ENCODE results near the gene METRN. TPM values are rescaled to one million over a fixed set of nuclear protein-coding genes. Genes with fewer than 3 reads are reported as not detected.

METRN gene
- total RNA-seq, 1 donor, result 33.3 TPM

GRCh38 chr16:756428-756827 lies 41.5 kb downstream of the METRN start:
- Histone ChIP-seq H3K27me3 (ENCODE audit: insufficient read depth, low read length) (peaks cover 6% of the 10 kb centered on the region), H4K20me1 (ENCODE audit: insufficient read depth, low read length) (no peaks in the 10 kb centered on the region), H3K36me3 (ENCODE audit: insufficient read depth, low read length) (no peaks in the 10 kb centered on the region), H3K79me2 (ENCODE audit: insufficient read depth, low read length) (no peaks in the 10 kb centered on the region), H3K9me3 (ENCODE audit: low read depth, low read length) (no peaks in the 10 kb centered on the region), H2AFZ (ENCODE audit: low read length) (no peak overlapping the region), H3K4me3 (ENCODE audit: insufficient read depth, low read length) (no peak overlapping the region), H3K4me1 (ENCODE audit: insufficient read depth, low read length) (no peaks in the 10 kb centered on the region), H3K27ac (ENCODE audit: low read depth, low read length) (no peak overlapping the region), H3K4me2 (ENCODE audit: insufficient read depth, low read length) (no peak overlapping the region)
- TF ChIP-seq CTCF (IDR thresholded peaks at IDR 0.05; ENCODE audit: extremely low read depth, low read depth, low read length), result no peak
- DNase-seq (ENCODE audit: insufficient read length, low spot score, missing footprints), result no peak

DNA sequence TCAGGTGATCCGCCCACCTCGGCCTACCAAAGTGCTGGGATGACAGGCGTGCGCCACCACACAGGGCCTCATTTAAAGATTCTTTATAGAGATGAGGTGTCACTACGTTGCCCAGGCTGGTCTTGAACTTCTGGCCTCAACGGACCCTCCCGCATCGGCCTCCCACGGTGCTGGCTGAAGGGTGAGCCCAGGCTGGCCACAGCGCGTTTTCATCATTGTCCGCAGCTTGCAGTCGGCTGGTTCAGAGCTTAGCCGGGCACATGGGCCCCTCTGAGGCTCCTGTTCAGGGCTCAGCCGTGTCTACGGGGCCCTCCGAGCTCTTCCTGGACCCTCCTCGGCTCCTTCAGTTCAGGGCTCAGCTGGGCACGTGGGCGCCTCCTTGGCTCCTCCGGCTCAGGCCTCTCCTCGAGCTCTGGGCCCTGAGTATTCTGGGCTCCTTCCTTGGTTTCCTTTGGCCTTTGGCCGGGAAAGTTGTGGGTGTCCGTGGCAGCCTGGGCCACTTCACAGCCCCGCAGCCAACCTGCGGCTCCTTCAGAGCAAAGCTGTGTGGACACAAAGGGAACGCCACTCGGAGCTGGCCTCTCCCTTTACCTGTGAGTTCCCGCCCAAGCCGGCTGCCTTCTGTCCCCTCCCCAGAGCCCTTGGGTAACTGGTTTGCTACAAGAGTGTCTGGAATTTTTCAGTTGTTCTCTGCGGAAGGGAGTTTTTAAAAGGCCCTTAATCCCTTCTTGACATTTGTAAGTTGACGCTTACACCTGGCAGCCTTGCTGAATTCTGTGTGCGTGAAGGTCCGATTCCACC lies 44.4 kb downstream of the METRN start:
- Histone ChIP-seq H3K27ac (ENCODE audit: low read depth, low read length) (no peak overlapping the region), H3K4me1 (ENCODE audit: insufficient read depth, low read length) (no peaks in the 10 kb centered on the region), H3K36me3 (ENCODE audit: insufficient read depth, low read length) (no peaks in the 10 kb centered on the region), H3K4me3 (ENCODE audit: insufficient read depth, low read length) (no peak overlapping the region), H3K4me2 (ENCODE audit: insufficient read depth, low read length) (no peak overlapping the region), H3K79me2 (ENCODE audit: insufficient read depth, low read length) (no peaks in the 10 kb centered on the region), H3K27me3 (ENCODE audit: insufficient read depth, low read length) (no peaks in the 10 kb centered on the region), H3K9me3 (ENCODE audit: low read depth, low read length) (no peaks in the 10 kb centered on the region), H4K20me1 (ENCODE audit: insufficient read depth, low read length) (no peaks in the 10 kb centered on the region), H2AFZ (ENCODE audit: low read length) (no peak overlapping the region)
- no peak for DNase-seq (ENCODE audit: insufficient read length, low spot score, missing footprints)
- no peak for TF ChIP-seq CTCF (IDR thresholded peaks at IDR 0.05; ENCODE audit: extremely low read depth, low read depth, low read length)

- Histone ChIP-seq H3K4me2 (ENCODE audit: insufficient read depth, low read length) (no peak overlapping the region), H4K20me1 (ENCODE audit: insufficient read depth, low read length) (no peaks in the 10 kb centered on the region), H3K36me3 (ENCODE audit: insufficient read depth, low read length) (no peaks in the 10 kb centered on the region)
Measured at GRCh38 chr16:760065-760464, 45.1 kb downstream of the METRN start.

More at GRCh38 chr16:760065-760464, 45.1 kb downstream of the METRN start:
- Histone ChIP-seq H3K27me3 (ENCODE audit: insufficient read depth, low read length) (no peaks in the 10 kb centered on the region), H3K4me3 (ENCODE audit: insufficient read depth, low read length) (no peak overlapping the region), H3K4me1 (ENCODE audit: insufficient read depth, low read length) (no peaks in the 10 kb centered on the region), H2AFZ (ENCODE audit: low read length) (no peak overlapping the region), H3K9me3 (ENCODE audit: low read depth, low read length) (no peaks in the 10 kb centered on the region), H3K27ac (ENCODE audit: low read depth, low read length) (no peak overlapping the region), H3K79me2 (ENCODE audit: insufficient read depth, low read length) (no peaks in the 10 kb centered on the region)
- no peak for DNase-seq (ENCODE audit: insufficient read length, low spot score, missing footprints)
- no peak for TF ChIP-seq CTCF (IDR thresholded peaks at IDR 0.05; ENCODE audit: extremely low read depth, low read depth, low read length)

Data from osteoblast (primary cell).